ENCODE measurements around the gene REEP3.
"Not testable (repeated sequence)": the region's sequence is repeated elsewhere in the genome, so short reads cannot be mapped to it uniquely, and the experiment has no call there.

The REEP3 gene

GRCh38 chr10:63553473-63553872 is 32.3 kb downstream of the REEP3 start:
- no peak for FAIRE-seq

- no peak for FAIRE-seq
These were observed 33.5 kb downstream of the REEP3 start for GRCh38 chr10:63554657-63555056.

DNA sequence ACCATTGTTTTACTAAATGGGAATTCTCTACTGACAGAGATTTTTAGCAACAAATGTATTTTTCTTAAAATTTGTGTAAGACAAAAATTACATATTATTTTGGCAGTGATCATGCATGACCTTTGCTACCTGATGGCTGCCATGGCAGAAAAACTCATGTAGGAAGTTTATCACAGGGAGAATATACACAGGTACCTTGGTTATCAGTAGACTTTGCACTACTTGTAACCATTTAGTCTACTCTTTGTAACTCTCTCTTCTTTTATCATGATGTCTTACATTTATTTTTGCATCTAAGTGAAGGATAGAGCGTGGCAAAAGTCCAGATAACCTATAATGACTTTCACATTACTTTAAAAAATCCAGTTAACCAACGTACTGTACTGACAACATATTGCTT is 34.1 kb downstream of the REEP3 start:
- FAIRE-seq: no peak

- FAIRE-seq: no peak
These were observed 37.1 kb downstream of the REEP3 start for GRCh38 chr10:63558132-63558784.

DNA sequence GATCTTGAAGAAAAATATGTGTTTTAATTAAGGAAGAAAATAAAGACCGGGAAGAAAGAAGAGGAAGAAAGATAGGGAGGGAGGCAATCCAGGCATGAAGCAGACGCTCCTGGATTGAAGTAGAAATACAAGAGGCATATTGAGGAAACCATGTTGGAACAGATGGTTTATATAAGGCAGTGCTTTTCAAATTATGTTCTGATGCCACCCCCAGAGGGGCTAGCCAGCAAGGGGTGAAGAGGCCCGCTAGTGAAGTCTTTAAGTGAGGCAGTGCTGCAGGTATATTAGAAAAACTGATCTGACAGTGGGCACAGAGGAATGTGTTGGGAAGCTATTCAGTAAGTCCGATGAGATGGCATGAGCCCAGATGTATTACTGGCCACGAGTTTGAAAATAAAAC is 40.1 kb downstream of the REEP3 start:
- no peak for FAIRE-seq

- no peak for FAIRE-seq
These were observed 41.2 kb downstream of the REEP3 start for GRCh38 chr10:63562391-63562790.

- no peak for FAIRE-seq
These were observed 41.7 kb downstream of the REEP3 start for GRCh38 chr10:63562857-63563256.

DNA sequence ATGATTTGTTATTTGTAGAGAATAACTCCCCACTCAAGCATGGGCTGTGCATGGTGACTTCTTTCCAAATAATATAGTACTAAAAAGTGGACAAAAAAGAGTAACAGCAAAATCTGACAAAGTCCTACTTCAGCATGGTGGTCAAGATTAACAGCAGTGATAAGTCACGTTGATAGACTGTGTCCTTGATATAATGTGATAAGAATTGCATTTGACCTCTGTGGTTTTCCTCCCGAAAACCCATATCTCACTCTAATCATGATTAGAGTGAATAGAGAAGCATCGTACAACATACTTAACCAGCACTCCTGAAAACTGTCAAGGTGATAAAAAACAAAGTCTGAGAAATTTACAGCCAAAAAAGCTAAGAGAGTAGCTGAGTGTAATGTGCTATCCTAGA is 42.4 kb downstream of the REEP3 start:
- no peak for FAIRE-seq

DNA sequence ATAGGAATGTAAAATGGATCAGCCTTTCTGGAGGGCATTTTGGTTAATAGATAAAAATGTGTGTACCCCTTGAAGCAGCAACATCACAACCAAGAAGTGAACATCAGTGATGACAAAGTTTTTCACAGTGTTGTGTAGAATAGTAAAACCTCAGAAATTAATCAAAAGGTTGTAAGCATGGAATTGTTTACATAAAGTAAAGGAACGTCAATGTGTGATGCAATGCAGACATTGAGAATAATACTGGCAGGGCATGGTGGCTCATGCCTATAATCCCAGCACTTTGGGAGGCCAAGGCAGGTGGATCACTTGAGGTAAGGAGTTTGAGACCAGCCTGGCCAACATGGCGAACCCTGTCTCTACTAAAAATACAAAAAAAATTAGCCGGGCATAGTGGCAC is 43.5 kb downstream of the REEP3 start:
- FAIRE-seq: not testable (repeated sequence)

DNA sequence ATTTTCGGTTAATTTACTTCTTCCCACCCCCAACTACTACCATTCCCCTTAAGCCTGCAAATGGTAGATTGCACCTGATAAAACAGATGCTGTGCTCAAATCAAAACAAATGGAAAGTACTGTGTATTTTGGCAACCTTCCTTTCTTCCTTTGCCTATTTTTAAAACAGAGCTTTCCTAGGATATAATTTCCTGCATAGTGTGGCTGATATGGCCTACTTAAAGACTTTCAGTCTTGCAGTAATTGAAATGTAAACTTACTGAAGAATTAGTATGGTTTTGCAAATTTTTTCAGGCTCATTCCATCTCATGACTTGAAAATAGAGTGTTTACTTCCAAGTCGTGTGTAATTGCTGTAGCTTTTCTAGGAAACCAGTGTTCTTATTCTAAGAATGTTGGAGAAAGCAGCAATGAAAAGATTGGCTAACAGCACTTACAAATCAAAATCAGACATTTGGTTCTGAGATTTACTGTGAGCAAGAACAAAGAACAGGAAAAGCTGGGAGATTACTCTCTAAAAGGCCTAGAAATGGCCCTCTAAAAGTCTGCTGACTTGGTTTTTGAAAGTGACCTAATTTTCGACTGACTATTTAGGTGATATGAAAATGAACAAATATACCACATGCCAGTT is 52.0 kb downstream of the REEP3 start:
- no peak for FAIRE-seq

- no peak for FAIRE-seq
These were observed 52.8 kb downstream of the REEP3 start for GRCh38 chr10:63574011-63574410.

DNA sequence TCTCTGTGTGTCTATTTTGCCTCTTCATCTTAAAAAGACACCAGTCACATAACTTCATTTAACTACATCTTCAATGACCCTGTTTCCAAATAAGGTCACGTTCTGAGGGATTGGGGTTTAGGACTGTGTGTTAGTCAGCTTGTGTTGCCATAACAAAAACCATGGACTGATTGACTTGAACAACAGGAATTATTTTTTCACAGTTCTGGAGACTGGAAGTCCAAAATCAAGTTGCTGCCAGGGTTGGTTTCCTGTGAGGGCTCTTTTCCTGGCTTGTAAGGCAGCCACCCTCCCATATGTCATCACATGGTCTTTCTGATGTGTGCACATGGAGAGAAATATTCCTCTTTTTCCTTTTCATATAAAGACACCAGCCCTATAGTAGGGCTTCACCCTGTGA is 55.3 kb downstream of the REEP3 start:
- no peak for FAIRE-seq

GRCh38 chr10:63578501-63578900 is 57.3 kb downstream of the REEP3 start:
- peak; percentile 6 for FAIRE-seq

DNA sequence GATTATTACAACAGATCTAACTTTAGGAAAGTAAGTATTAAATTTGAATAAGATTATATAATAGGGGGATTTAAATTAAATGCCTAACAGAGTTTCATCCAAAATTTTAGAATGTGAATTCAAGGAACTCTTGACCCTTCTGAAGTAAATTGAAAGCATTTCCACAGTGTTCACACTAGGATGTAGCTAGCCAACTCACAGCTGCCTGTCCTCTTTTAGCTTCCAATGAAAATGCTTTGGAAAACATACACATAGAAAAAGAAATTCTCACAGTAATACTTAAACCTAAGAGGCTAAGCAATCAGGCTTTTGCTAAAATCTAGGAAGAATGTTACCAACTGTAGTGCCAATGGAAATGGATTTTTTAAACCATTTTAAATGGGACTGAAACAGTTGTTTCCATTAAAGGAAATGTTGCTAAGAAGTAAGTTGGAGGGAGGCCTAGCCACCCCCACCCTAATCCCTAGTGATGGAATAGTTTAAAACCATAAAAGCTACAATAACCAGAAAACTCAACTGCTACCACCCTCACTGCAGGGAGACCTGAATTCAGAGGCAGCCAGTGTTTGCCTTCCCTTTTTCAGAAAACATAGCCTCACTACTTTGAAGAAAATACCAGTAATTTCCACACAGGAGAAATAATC is 58.3 kb downstream of the REEP3 start:
- FAIRE-seq: no peak

DNA sequence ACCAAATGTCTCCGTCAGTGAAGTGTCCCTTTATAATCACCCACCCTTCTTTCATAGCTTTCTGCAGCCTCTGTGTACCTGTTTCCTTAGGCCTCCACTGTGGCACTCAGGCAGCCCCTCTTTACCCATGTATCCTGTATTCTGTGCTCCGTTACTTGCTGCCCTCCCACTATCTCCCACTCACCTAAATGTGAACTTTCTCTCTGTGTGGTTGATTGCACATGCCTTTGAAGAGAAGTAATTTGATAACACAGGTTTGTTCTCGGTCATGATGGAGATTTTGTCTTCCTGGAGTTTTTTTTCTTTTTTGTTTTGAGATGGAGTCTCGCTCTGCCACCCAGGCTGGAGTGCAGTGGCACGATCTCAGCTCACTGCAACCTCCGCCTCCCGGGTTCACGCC is 61.5 kb downstream of the REEP3 start:
- no peak for FAIRE-seq

DNA sequence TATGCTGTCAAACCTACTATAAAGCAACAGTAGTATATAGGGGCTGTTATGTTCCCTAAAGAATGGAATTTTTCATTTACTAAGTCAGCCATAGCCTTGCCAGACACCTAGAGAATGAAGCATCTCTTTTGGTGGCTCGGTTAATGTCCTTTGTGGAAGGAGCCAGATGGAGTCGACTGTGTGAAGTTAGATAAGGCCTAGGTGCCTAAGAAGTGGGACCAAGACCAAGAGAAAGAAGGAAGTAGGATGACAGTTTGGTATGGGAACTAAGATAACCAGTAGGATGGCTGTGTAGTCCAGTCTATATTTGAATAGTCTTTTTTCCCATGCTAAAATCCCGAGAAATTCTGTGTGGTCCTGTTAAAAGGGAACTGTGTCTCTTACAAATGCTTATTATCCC is 62.2 kb downstream of the REEP3 start:
- no peak for FAIRE-seq

DNA sequence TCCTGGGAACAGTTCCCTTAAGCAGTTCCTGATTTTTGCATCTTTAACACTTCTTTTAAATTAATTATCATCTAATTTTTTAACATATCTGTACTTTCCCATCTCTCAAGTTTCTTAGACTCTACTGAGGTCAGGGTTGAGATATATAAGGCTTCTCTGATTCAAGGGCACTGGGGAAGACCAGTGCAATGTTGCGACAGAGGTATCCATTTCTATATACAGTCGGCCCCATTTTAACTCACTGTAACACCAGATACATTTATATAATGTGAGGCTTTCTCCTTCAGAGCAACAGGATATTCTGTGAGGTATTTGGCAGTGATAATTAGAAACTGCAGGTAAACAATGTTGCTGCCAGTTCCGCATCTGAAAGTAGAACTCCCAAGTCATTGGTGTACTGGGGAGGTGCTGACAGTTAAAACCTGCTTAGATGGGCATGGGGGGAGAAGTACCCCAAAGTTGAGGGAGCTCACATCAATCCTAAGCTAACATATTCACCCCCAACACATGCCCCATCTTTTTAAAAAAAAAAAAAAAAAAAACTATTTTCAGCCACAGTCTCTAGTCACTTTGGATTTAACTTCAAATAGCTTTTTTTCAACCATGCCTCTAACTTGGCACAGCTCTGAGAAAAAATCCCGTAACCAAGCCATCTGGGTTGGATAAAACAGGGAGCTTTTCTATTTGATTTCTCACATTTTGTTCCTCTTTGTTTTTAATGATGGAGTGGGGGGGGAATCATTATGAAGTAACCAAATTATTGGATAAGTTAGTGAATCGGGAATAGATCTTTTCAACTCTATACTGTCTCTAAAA is 62.9 kb downstream of the REEP3 start:
- no peak for FAIRE-seq

GRCh38 chr10:63584725-63585035 is 63.5 kb downstream of the REEP3 start:
- FAIRE-seq: no peak

DNA sequence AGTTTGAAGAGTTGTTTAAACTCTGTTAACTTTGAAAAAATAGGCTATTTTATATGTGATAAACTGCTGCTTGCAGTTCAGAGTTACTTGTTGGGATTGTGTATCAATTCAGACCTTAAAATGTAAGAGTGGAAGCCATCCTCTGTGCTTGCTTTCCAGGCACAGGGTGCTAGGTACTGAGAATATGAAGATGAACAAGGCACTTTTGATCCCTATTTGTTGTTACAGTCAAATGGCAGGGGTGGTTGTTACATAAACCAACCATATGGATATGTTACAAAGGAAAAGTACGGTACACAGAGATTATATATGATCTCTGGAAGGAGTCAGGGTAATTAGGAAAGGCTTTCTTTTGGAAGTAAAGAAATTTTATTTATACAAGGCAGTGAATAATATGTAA is 63.8 kb downstream of the REEP3 start:
- FAIRE-seq: peak; percentile 3

DNA sequence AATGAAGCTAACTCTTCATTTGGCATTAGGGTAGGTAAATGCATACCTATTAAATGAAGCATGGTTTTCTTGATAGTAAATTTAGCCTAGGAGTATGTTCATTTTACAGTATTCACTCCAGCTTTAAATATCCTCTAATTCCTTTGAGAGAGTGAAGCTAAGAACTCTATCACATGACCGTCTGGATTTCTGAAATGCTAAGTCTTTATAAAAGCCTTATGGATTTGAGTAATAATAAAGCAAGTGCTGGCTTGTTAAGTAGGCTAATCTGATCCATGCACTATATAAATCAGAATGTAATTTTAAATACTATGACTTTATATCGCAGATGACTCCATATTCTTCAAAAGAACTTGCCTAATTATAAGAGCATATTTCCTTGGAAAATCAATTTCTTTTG is 64.8 kb downstream of the REEP3 start:
- FAIRE-seq: no peak

DNA sequence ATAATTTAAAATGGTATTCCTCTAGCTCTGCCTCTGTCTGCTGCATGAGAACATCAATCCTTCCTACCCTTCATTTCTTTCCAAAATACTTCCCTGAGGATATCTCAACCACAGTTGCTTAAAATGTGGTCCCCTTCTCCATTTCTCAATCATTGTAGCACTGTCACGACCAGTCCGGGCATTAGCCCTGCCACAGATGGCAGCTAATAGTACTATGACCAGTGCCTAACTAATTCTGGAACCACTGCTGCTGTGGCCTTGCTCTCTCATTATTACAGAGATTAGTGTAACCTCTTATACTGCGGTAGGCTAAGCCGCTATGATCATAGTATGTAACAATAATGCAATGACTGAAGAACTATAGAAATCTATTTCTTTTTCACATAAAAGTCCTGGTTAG is 66.0 kb downstream of the REEP3 start:
- no peak for FAIRE-seq

- no peak for FAIRE-seq
These were observed 67.4 kb downstream of the REEP3 start for GRCh38 chr10:63588436-63589167.
